Osteoblast (primary cell): ENCODE results near the gene PARD6B. TPM values are rescaled to one million over a fixed set of nuclear protein-coding genes. Genes with fewer than 3 reads are reported as not detected.
"Not testable (repeated sequence)": the region's sequence is repeated elsewhere in the genome, so short reads cannot be mapped to it uniquely, and the experiment has no call there.

ENCODE experiments used
- DNase-seq: peaks from one replicate; pipeline ENCODE4 v3.0.0; 2011; ENCODE audit warnings: low spot score, mixed read lengths; ENCODE audit not compliant: insufficient read length; ENCODE audit errors: missing footprints
- H2AFZ ChIP-seq: 2 replicates; pipeline ENCODE4 v1.6.0; 2011; ENCODE audit warnings: mild to moderate bottlenecking, low read length
- H3K27ac ChIP-seq: 2 replicates; pipeline ENCODE4 v1.5.1; 2011; ENCODE audit warnings: mild to moderate bottlenecking, low read depth, low read length, moderate library complexity
- H3K27me3 ChIP-seq: 2 replicates; pipeline ENCODE4 v1.6.0; 2012; ENCODE audit warnings: mild to moderate bottlenecking, control low read depth, inconsistent platforms, low read length, moderate library complexity; ENCODE audit not compliant: insufficient read depth
- H3K36me3 ChIP-seq: 2 replicates; pipeline ENCODE4 v1.5.1; 2011; ENCODE audit warnings: mild to moderate bottlenecking, low read length, control low read depth, moderate library complexity; ENCODE audit not compliant: insufficient read depth
- H3K4me1 ChIP-seq: 2 replicates; pipeline ENCODE4 v1.5.1; 2011; ENCODE audit warnings: mild to moderate bottlenecking, low read length, control low read depth, moderate library complexity; ENCODE audit not compliant: insufficient read depth
- H3K4me2 ChIP-seq: 2 replicates; pipeline ENCODE4 v1.6.0; 2011; ENCODE audit warnings: mild to moderate bottlenecking, low read length; ENCODE audit not compliant: insufficient read depth
- H3K4me3 ChIP-seq: fragments of 200-600 bp; sonication (generic); 3 replicates; pipeline ENCODE4 v1.5.1; 2012; ENCODE audit warnings: mild to moderate bottlenecking, low read length, inconsistent platforms; ENCODE audit not compliant: insufficient read depth
- H3K79me2 ChIP-seq: 2 replicates; pipeline ENCODE4 v1.6.0; 2012; ENCODE audit warnings: mild to moderate bottlenecking, low read length, control low read depth, inconsistent platforms; ENCODE audit not compliant: insufficient read depth
- H3K9me3 ChIP-seq: 2 replicates; pipeline ENCODE4 v1.5.1; 2011; ENCODE audit warnings: low read depth, low read length, control low read depth
- H4K20me1 ChIP-seq: 2 replicates; pipeline ENCODE4 v1.6.0; 2012; ENCODE audit warnings: mild to moderate bottlenecking, low read length, control low read depth; ENCODE audit not compliant: insufficient read depth
- total RNA-seq: library from RNA; depleted of rRNA; stranded (reverse); fragments of >200 nt; gene quantifications from 2 replicates; pipeline ENCODE4 v1.2.3, GENCODE V29; 2012
- TF ChIP-seq, protein P1 (sequence below): IDR thresholded peaks from 2 replicates; pipeline ENCODE4 v1.5.1; 2011; ENCODE audit warnings: mild to moderate bottlenecking, low read depth, low read length, moderate library complexity; ENCODE audit errors: extremely low read depth

The PARD6B gene
- total RNA-seq, 1 donor: 0.72 TPM

GRCh38 chr20:50799890-50800550 lies 68.6 kb downstream of the PARD6B start:
- Histone ChIP-seq H3K27me3 (no peaks in the 10 kb centered on the region), H3K27ac (no peak overlapping the region), H2AFZ (no peak overlapping the region), H3K36me3 (no peaks in the 10 kb centered on the region), H3K4me1 (peaks cover 6% of the 10 kb centered on the region), H3K9me3 (no peaks in the 10 kb centered on the region), H3K79me2 (peaks cover 3% of the 10 kb centered on the region), H3K4me3 (no peak overlapping the region), H4K20me1 (no peaks in the 10 kb centered on the region), H3K4me2 (no peak overlapping the region)
- TF ChIP-seq, protein P1, sequence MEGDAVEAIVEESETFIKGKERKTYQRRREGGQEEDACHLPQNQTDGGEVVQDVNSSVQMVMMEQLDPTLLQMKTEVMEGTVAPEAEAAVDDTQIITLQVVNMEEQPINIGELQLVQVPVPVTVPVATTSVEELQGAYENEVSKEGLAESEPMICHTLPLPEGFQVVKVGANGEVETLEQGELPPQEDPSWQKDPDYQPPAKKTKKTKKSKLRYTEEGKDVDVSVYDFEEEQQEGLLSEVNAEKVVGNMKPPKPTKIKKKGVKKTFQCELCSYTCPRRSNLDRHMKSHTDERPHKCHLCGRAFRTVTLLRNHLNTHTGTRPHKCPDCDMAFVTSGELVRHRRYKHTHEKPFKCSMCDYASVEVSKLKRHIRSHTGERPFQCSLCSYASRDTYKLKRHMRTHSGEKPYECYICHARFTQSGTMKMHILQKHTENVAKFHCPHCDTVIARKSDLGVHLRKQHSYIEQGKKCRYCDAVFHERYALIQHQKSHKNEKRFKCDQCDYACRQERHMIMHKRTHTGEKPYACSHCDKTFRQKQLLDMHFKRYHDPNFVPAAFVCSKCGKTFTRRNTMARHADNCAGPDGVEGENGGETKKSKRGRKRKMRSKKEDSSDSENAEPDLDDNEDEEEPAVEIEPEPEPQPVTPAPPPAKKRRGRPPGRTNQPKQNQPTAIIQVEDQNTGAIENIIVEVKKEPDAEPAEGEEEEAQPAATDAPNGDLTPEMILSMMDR: no peak
- DNase-seq: no peak

GRCh38 chr20:50800986-50801746 lies 69.8 kb downstream of the PARD6B start:
- not testable (repeated sequence) for H3K4me2 ChIP-seq, H3K36me3 ChIP-seq, H3K9me3 ChIP-seq, H3K27me3 ChIP-seq, H3K27ac ChIP-seq, H3K79me2 ChIP-seq, H2AFZ ChIP-seq, DNase-seq, H3K4me1 ChIP-seq, H4K20me1 ChIP-seq, H3K4me3 ChIP-seq

DNA sequence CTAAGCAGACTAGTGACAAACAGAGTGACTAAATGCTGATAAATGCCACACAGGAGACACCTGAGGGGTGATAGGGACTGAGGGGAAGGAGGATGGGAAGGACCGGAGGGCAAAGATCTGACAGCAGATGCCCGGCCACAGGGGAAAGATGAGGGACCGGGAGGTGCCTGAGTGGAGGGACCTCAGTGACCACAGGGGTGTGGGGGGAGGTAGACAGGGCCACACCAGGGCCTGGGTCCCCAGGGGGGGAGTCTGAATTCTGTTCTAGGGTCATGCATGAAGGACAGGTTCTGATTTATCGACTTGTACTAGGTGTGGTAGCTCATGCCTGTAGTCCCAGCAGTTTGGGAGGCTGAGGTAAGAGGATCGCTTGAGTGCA lies 70.4 kb downstream of the PARD6B start:
- Histone ChIP-seq H3K4me1 (peaks cover 4% of the 10 kb centered on the region), H3K27me3 (no peaks in the 10 kb centered on the region), H3K79me2 (no peaks in the 10 kb centered on the region), H3K36me3 (no peaks in the 10 kb centered on the region), H3K4me2 (no peak overlapping the region), H3K27ac (no peak overlapping the region), H4K20me1 (no peaks in the 10 kb centered on the region), H3K4me3 (no peak overlapping the region), H3K9me3 (no peaks in the 10 kb centered on the region), H2AFZ (no peak overlapping the region)
- TF ChIP-seq, protein P1: no peak
- no peak for DNase-seq

- Histone ChIP-seq H3K4me1 (peaks cover 4% of the 10 kb centered on the region), H3K36me3 (no peaks in the 10 kb centered on the region), H3K9me3 (no peaks in the 10 kb centered on the region), H3K27me3 (no peaks in the 10 kb centered on the region), H3K27ac (no peak overlapping the region), H2AFZ (no peak overlapping the region), H4K20me1 (no peaks in the 10 kb centered on the region), H3K79me2 (no peaks in the 10 kb centered on the region), H3K4me3 (no peak overlapping the region), H3K4me2 (no peak overlapping the region)
- DNase-seq: no peak
- TF ChIP-seq, protein P1: no peak
Observed at GRCh38 chr20:50802289-50802688, 70.9 kb downstream of the PARD6B start.
